Fibroblast of skin of abdomen (primary cell): ENCODE measurements around the gene CHCHD3.
A peak's percentile ranks its signal among the peaks of the same experiment; 100 is the strongest.
"Not testable (repeated sequence)": the region's sequence is repeated elsewhere in the genome, so short reads cannot be mapped to it uniquely, and the experiment has no call there.

Experiments
- DNase-seq: peaks from one replicate; pipeline ENCODE4 v3.0.0-alpha.2; 2013

CHCHD3 gene

DNA sequence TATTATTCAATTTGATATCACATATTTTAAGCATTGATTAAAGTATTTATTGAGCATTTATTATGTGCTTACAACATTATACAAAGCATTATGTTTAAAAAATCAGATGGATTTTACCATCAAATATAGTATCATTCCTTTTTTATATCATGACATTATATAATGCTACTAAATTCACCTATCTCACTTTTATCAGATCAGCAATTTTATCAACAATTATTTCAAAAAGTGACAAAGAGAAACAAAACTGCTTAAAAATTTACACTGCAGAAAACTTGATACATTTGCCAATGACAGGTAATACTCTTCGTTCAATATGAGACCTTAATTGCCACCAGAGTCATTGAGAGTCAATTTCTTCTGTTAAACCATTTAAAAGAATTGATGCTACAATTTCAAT is 82.0 kb downstream of the CHCHD3 start:
- no peak for DNase-seq

DNA sequence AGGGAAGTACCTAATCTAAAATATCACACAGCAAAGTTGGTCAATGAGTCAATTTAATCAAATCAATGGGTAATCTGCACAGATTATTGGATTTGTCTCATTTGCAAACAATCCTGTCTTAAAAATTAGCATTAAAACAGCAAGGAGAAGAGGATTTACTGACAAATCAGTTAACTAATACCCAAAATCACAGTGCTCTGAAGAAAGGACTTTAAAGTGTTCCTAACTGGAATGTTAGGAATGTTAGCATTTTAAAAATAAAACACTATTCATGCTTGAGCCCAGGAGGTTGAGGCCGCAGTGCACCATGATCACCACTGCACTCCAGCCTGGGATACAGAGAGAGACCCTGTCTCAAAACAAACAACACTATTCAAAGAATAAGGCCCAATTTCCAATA is 83.1 kb downstream of the CHCHD3 start:
- no peak for DNase-seq

DNA sequence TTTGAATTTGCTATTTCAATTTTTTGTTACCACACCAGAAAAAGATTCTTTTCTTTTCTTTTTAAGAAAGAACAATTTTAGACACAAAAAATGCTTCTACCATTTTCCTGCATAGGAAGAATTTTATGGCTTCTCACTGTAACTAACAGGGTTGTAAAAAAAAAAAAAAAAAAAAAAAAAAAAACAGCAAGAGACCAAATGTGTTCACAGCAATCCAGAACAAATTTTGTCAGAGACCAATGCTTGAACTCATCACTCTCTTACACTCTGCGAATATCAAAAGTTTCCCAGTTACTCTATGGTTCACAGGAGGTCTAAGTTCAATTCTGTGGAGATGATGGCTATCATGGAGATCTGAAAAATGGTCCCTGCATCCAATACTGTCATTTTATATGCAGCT is 84.4 kb downstream of the CHCHD3 start:
- DNase-seq, result no peak

DNA sequence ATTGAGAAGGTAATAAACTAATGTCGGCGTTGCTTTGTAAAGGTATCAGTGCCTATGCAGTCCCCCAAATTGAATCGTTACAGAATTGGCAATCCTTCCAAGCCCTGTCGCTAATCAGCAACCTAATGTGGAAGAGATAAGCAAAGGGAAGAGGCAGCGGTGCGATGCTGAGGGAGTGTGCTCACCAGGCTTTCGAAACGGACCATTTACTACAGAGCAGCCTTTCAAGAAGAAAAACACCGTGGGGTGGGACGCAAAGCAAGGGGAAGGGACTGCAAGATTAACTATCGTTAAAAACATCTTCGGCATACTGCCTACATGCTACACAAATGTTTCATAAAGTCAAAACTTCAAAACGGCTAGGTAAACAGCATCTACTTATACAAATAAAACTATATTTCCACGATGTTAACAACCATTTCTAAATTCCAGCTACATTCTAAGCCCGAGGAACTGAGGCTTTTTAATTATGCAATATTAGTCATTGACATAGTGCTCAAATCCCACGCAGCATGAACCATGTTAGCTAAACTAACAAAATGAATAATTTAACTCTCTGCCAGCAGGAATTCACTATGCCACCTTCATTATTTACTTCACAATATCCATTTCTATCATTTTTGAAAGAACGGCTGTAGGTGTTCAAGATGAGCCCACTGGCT is 85.2 kb downstream of the CHCHD3 start:
- DNase-seq, result no peak

DNA sequence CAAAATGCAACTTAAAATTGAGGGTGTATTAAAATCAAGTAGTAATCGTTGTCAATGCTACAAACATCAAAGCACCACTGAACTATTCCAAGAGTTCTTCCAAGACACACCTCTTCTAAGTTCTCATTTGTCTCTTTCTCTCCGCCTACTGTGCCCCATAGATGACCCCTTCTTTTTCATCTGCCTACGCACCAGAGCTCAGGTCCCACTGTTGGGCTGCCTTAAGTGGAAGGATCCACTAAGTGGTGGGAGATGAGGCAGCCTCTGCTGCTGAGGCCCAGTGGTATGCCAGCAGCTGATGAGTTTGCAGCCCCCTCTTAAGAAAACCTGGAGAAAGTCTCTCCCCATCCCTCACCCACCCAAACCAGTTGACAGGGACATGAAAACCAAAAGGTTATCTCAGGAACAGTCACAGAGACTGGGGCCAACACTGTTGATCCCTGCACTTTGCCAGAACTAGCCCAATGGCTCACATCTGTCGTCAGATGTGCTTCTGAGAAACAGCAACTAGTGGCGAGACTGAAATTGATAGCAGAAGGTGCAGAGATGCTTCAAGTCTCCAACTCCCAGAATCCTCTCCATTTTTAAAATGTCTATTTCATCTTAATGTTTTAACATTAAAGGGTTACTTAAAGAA is 88.4 kb downstream of the CHCHD3 start:
- DNase-seq, result no peak

DNA sequence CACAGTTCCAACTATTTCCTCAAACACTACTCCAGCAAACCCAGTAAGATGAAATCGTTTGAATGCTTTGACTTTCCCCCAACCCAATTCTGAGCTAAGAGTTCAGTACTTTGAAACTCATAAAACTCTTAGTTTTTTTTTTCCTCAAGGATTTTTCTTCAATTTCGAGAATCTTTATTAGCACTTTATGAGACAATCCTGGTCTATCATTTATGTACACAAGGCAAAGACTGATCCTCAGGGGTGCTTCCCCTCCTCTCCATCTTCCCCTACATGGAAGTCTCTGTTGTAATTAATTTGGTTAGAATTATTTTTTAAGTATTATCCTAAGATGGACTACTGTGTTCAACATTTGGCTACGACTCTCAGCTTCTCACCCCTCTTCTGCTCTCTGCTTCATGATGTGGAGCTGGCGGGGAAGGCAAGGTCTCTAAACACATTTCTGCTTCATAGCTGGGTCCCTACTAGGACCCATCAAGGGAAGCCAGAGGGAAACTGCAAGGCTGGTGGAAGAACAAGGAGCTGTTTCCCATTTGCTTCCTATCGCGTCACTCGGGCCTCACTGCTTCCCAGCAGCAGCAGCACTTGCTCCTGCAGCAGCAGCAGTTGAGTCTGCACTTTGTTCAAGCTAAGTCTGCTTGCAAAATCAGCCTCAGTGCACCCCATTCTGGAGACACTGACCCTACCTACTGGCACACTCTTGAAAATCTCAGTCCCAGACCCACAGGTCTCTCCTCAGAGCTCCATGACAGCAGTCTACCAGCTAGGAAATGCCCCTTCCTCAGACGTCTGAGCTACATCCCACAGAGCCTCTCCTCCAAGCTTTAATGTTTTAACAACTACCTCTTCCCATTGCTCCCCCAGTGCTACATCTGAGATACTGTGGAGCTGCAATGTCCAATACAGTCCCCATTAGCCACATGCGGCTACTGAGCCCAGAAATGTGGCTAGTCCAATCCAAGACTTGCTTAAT is 90.0 kb downstream of the CHCHD3 start:
- DNase-seq, result no peak

DNA sequence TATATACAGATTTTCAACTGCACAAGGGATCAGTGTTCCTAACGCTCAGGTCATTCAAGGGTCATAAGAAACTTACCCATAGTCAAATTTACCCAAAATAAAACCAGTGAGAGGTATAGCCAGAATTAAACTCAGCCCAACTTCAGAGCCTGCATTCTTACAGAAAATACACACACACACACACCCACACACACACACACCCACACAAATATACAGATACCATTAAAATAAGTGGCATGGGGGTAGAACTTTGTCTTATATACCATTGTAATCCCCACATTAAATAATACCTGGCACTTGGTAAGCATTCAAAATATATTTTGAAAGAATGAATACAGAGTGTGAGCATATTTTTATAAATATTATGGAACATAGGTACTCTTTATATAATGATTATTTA is 93.8 kb downstream of the CHCHD3 start:
- DNase-seq, result no peak

DNA sequence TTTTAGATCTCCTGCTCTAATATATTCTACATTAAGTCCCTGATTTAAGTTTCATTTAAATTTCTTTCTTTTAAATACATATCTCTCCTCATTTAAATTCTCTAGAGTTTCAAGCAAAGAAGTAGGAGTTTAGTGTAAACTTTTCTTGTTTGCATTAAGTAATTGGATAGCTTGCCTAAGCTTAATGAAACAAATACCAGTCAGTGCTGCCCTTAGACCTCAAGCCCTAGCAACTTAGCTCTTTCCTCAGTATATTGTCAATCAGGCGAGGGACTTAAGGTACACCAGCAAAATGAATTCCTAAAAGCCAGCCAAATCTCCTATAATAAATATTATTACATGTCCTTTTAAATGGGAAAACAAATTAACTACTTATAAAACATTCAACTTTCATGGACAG is 101.5 kb downstream of the CHCHD3 start:
- DNase-seq, result no peak

DNA sequence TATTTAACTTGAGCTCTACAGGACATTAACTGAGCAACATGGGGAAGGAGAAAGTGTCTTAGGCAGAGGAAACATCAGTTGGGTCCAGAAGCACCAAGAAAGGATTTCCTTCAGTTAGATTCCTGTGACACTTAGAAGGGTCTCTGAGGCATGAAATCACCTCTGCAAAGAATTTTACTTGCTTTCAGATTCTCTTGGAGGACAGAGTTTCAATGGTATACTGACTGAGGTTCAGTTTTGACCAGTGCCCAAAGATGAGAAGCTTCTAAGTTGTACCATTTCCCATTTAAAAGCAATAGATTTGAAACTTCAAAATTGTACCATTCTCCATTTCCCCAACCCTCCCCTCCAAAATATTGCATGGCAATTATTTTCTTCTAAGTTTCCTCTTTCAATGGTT is 102.4 kb downstream of the CHCHD3 start:
- no peak for DNase-seq

DNA sequence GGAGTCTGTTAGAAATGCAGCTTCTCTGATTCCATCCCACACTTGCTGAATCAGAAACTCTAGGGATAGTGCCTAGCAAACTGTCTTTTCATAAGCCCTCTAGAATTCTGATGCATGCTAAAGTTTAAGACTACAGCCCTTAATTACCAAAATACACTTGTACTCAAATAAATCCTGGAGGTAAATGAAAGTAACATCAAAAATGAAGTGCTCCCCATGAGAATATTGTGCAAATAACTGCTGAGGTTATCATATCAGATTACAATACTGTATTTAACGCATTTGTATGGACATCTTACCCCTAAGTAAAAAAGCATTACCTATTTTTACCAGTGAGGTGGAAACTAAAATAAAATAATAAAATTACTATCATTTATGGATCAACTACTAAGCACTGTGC is 104.7 kb downstream of the CHCHD3 start:
- DNase-seq, result no peak

DNA sequence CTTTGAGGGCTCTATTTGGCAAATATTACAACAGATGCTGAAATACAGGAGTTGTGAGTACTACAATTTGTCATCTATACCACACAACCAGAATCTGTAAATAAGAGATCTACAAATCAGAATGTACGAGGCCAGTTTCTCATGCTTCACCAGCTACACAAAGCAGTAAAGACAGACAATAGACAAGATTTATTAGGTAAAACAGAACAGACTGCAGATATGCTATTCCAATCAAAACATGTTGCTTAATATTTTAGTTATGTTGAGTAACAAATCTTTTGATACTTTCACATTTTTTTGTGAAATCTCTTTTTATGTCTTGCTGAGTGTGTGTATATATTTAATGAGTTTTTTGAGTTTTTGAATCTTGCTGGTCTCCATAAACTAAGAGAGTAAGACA is 109.1 kb downstream of the CHCHD3 start:
- peak; percentile 39 for DNase-seq

DNA sequence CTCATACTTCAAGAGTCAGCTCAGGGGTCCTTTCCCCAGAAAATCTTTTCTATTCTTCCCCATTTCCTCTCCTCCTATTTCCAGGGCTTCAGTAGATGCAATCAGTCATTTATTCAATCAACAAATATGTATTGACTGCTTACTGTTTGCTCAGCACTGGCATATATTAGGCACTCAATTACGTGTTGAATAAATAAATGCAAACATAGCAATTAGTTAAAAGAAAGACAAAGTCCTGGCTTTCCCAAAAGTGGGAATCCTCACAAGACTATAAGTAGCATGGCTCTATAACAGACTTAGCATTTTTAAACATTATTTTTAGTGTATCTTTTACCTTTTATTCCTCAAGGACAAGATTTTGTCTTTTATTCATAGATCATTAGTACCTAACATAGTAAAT is 111.6 kb downstream of the CHCHD3 start:
- DNase-seq, result no peak

DNA sequence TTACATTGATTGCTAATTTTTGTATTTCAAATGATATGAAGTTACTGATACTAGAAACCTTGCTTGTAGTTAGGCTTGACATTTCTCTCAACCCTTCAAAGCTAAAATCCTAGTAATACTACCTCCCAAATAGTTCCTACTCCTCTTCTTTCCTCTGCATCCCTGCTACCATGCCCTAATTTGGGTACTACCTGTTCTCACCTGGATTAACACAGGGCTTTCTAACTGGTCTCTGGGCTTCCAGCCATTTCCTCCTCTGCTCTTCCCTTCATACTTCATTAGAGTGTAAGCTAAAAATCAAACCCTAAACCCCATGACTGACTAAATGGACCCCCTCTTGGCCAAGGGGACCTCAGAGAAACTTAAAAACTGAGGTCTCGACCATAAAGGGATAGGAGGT is 112.4 kb downstream of the CHCHD3 start:
- no peak for DNase-seq

DNA sequence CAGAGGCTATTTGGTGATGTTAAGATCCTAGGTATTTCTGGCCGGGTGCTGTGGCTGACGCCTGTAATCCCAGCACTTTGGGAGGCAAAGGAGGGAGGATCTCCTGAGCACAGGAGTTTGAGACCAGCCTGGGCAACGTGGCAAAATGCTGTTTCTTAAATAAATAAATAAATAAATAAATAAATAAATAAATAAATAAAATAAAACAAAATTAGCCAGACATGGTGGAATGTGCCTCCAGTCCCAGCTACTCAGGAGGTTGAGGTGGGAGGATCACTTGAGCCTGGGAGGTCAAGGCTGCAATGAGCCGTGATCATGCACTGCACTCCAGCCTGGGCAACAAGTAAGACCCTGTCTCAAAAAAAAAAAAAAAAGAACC is 114.4 kb downstream of the CHCHD3 start:
- not testable (repeated sequence) for DNase-seq

DNA sequence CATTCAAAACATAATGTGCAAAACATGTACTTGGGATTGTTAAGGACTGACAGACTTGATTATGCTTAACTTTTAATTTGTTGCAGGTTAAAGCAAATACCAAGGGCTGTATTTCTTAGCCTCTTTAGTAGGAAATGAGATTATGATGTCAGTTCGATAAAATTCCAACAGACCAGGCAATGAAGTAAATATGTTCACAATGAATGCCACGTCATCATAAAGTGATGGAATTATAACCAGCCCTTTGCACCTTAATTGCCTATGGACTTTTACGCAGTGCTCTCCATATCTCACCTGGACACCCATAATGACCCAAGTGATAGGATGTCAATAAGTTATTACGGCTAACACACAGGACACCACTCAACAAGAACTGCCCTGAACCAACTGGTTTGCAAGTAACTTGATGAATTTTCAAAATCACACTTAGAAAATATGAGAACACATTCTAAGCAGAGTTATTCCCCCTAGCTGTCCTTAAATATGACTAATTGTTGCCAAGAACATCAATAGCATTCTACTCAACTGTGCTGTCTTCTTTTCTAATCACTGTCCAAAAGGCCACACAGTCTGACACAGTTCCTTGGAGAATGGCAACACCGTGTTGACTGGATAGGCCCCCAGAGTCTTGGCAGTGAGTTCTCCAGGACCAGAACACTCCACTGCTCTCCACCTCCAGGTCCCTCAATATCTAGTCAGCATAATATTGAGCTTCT is 115.0 kb downstream of the CHCHD3 start:
- peak; percentile 71 for DNase-seq

DNA sequence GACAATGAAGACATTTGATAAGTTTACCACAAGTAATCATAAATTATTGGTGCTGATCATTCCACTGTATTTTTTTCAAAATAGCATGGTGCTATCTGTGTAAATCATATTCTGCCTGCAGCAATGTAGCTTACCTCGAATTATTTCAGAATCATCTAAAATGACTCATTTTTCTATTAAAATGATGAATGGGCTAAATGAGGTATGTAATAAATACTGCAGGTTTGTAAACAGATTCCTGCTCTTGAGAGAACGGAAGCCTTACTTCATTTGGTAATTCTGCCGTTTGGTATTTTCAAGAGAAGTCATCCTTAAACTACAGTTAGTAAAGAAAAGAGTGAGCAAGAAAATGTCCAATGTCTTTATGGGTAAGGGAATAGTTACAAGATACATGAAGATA is 115.9 kb downstream of the CHCHD3 start:
- DNase-seq, result no peak

DNA sequence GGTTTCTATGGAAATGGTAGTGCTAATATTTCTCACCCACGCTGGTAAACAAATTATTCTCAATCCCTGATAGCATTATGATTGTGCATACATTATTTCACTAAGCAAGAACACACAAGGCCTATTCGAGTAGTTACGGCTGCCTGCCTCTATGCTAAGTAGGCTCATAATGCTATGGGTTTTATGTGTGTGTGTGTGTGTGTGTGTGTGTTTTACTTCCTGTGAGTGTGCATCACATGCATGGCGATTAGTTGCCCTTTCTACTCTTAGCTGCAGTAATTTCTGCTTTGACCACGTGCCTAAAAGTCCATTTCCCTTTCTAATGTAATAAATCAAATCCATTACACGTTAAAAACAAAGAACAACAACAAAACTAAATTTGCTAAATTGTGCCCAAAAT is 117.0 kb downstream of the CHCHD3 start:
- DNase-seq, result no peak

DNA sequence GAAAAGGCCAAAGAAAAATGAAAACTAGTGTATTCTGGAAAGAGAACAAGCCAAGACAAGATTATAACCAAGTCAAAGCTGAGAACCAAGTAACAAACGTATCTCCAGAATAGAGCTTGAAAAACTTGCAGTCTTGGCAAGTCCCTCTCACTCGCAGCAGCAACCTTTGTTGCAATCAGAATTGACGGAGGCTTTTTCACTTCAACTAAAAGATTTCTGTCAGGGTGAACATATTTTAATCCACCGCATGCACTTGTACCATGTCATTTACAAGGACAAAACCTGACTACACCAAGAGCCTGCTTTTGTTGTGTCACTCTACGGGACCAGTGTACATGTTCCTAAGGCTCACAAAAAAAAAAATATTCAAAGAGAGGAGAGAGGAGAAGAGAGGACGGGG is 122.0 kb downstream of the CHCHD3 start:
- no peak for DNase-seq

DNA sequence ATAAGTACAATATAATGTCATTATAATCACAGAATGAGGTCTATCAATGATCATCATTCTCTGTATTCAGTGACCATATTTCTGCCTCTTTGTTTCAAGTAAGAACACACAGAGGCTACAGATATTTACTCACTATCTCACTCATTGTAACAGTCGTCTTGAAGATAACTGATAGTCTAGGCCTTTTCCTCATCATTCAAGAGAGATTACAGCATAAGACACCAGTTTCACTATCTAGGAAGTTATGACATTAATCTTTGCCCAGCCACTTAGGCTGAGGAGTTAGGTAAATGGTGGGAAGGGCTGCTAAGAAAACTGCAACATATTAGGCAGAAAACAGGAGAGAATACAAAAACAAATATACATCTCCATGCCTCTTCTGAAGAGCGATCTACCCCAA is 125.3 kb downstream of the CHCHD3 start:
- DNase-seq, result no peak

DNA sequence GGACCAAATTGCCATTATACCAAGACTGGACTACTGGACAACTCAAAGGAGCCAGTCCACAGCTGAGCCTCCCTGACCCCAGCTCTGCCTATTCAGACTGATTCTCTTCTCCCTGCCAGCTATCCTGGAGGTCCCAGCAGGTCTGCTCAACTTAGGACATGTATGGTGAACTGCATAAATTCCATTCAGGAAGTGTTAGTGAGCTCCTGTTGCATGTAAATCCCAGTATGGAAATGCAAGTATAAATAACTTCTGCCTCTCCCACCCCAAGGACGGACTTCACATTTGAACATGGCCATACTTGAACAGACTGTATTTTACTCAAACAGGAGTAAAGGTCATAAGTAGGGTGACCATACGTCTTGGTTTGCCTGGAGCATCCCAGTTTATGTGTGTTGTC is 128.4 kb downstream of the CHCHD3 start:
- DNase-seq, result no peak

DNA sequence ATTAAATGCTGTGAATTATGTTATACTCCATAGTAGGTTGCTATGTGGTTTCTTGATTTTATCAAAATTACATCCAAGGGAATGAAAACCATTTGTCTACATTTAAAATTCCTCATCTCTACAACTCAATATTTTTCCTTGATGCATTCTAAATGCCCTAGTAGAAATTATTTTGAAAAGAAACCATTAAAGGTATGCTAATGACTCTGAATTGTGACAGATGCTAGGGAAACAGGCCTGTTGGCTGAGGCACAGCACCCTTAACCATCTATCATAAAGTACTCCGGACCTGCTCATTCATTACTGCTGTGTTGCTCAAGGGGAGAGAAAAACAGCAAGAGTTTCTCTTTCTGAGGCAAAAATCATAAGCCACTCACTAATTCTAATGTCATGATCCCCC is 131.2 kb downstream of the CHCHD3 start:
- DNase-seq, result no peak

DNA sequence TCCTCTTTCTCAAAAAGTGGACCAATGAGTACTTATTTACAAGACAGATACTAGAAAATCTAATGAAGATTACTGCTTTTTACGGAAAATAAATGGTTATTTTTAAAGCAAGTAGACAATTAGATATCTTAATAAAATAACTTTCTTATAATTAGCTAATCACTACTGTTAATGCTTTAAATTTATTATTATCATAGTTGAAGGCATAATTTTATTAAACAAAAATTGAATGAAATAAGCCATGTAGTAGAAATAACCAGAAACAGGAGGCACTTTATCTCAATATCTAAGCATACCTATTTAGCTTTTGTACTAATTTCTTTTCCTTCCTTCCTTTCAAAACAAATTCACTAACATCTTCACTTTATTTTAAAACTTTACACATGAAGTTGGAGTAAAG is 134.9 kb downstream of the CHCHD3 start:
- DNase-seq, result no peak

DNA sequence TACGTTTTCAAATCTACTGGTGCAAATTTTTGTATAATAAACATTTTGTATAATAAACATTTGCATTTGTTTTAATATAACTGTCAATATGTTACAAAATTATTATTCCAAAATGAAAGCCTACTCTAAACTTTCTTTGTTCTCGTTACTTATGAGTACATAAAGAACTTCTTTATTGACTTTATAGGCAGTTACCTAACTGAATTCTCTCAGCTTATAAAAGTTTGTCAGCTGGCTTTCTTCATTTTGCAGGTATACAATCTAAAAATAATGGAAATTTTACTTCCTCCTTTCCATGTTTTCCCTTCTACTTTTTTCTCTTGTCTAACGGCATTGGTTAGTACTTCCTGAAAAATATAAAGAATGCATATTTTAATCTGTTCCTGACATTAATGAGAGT is 137.1 kb downstream of the CHCHD3 start:
- DNase-seq, result no peak
